Left ventricle myocardium inferior (tissue), 1 donor: Measurements from ENCODE around the gene DTD1. TPM values are rescaled to one million over a fixed set of nuclear protein-coding genes. Genes with fewer than 3 reads are reported as not detected.

Experiments
- DNase-seq: peaks from one replicate; pipeline ENCODE4 v3.0.0-alpha.2; 2020
- H3K27ac ChIP-seq: fragments of 200-600 bp; replicated peaks from 2 replicates; pipeline ENCODE4 v1.8.0; 2021
- H3K27me3 ChIP-seq: fragments of 200-600 bp; 2 replicates; pipeline ENCODE4 v1.8.0; 2021; ENCODE audit warnings: low read depth
- H3K36me3 ChIP-seq: fragments of 200-600 bp; 2 replicates; pipeline ENCODE4 v1.8.0; 2021
- H3K4me1 ChIP-seq: fragments of 200-600 bp; 2 replicates; pipeline ENCODE4 v1.8.0; 2021
- H3K4me3 ChIP-seq: fragments of 200-600 bp; 2 replicates; pipeline ENCODE4 v1.8.0; 2021; ENCODE audit warnings: mild to moderate bottlenecking, moderate library complexity
- H3K9me3 ChIP-seq: fragments of 200-600 bp; replicated peaks from 2 replicates; pipeline ENCODE4 v1.8.0; 2021
- CTCF ChIP-seq: fragments of 200-600 bp; IDR thresholded peaks from 2 replicates; pipeline ENCODE4 v1.8.0; 2021; ENCODE audit warnings: antibody characterized with exemption, mild to moderate bottlenecking, borderline replicate concordance
- intact Hi-C: fragments of 100-400 bp; cut with micrococcal nuclease; formaldehyde crosslinking; loops from one replicate; pipeline ENCODE4 v1.11.0; 2022
- total RNA-seq: library from RNA; stranded (reverse); fragmentation: NEBNext Ultra II Directional; extraction: Animal tissue kit (Norgen Biotek cat#: 25700); gene quantifications from one replicate; pipeline ENCODE4 v1.2.1, GENCODE V29; 2021
- donor health status: DM: no; HTN: yes; CAD: no; lungs with severe emphysema.

The DTD1 gene
- total RNA-seq, 1 donor from 2014 or later = 12.2 TPM

GRCh38 chr20:18635380-18635779, 47.5 kb downstream of the DTD1 start:
- Histone ChIP-seq H3K27me3 (no peaks in the 10 kb centered on the region), H3K4me1 (peaks cover 13% of the 10 kb centered on the region), H3K27ac (no peak overlapping the region), H3K36me3 (peaks cover 9% of the 10 kb centered on the region), H3K9me3 (no peaks in the 10 kb centered on the region), H3K4me3 (no peak overlapping the region)
- no peak for DNase-seq
- intact Hi-C loops = no loop called here
- no peak for TF ChIP-seq CTCF

- no peak for TF ChIP-seq CTCF
- Histone ChIP-seq H3K36me3 (no peaks in the 10 kb centered on the region), H3K27ac (no peak overlapping the region), H3K4me3 (no peak overlapping the region), H3K27me3 (no peaks in the 10 kb centered on the region), H3K9me3 (no peaks in the 10 kb centered on the region), H3K4me1 (peaks cover 13% of the 10 kb centered on the region)
- intact Hi-C loops = no loop called here
- DNase-seq = no peak
Measured at GRCh38 chr20:18637224-18637623, 49.4 kb downstream of the DTD1 start.

- Histone ChIP-seq H3K27ac (no peak overlapping the region), H3K36me3 (no peaks in the 10 kb centered on the region), H3K9me3 (no peaks in the 10 kb centered on the region), H3K4me3 (no peak overlapping the region), H3K4me1 (peaks cover 13% of the 10 kb centered on the region), H3K27me3 (no peaks in the 10 kb centered on the region)
- TF ChIP-seq CTCF = no peak
- intact Hi-C loops = no loop called here
- DNase-seq = no peak
Measured at GRCh38 chr20:18638768-18639167, 50.9 kb downstream of the DTD1 start.

GRCh38 chr20:18639501-18639979, 51.7 kb downstream of the DTD1 start:
- intact Hi-C loops = no loop called here
- no peak overlapping the region for H3K4me3 ChIP-seq
- H3K36me3 ChIP-seq = no peaks in the 10 kb centered on the region
- no peak for DNase-seq
- H3K27me3 ChIP-seq = no peaks in the 10 kb centered on the region
- H3K9me3 ChIP-seq = no peaks in the 10 kb centered on the region
- TF ChIP-seq CTCF = no peak
- H3K27ac ChIP-seq = no peak overlapping the region
- H3K4me1 ChIP-seq = peaks cover 15% of the 10 kb centered on the region

- TF ChIP-seq CTCF = no peak
- Histone ChIP-seq H3K27me3 (no peaks in the 10 kb centered on the region), H3K36me3 (no peaks in the 10 kb centered on the region), H3K27ac (no peak overlapping the region), H3K4me3 (no peak overlapping the region), H3K9me3 (no peaks in the 10 kb centered on the region), H3K4me1 (peaks cover 21% of the 10 kb centered on the region)
- DNase-seq = no peak
- intact Hi-C loops = no loop called here
Measured at GRCh38 chr20:18645196-18645745, 57.4 kb downstream of the DTD1 start.
